HG03045 (cell line): ENCODE results near the gene PSMC3.

ENCODE experiments used
- ATAC-seq: cut with Tn5 transposase; IDR thresholded peaks from one replicate; pipeline ENCODE4 v1.9.1; 2021; ENCODE audit warnings: mild to moderate bottlenecking, moderate library complexity; ENCODE audit not compliant: unreplicated experiment

PSMC3 gene

DNA sequence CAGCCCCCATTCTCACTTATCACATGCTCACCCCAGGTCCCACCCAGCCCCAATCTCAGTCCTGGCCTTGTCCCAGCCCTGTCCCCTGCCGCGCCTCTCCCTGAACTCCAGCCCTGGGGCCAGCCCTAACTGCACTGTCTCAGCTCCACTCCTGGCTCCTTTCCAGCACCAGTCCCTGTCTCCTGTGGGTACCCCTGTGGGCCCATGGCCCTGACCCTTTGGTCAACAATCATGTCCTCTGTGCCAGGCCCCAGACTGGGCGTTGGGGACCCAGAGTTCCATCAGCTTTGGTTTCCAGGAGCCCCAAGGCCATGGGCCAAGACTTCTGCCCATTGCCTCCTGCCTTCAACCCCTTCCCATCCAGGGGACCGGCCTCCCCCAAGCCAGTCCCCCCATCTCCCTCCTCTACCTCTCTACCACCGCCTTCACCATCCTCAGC is 48.6 kb downstream of the PSMC3 start:
- ATAC-seq = peak; percentile 15

DNA sequence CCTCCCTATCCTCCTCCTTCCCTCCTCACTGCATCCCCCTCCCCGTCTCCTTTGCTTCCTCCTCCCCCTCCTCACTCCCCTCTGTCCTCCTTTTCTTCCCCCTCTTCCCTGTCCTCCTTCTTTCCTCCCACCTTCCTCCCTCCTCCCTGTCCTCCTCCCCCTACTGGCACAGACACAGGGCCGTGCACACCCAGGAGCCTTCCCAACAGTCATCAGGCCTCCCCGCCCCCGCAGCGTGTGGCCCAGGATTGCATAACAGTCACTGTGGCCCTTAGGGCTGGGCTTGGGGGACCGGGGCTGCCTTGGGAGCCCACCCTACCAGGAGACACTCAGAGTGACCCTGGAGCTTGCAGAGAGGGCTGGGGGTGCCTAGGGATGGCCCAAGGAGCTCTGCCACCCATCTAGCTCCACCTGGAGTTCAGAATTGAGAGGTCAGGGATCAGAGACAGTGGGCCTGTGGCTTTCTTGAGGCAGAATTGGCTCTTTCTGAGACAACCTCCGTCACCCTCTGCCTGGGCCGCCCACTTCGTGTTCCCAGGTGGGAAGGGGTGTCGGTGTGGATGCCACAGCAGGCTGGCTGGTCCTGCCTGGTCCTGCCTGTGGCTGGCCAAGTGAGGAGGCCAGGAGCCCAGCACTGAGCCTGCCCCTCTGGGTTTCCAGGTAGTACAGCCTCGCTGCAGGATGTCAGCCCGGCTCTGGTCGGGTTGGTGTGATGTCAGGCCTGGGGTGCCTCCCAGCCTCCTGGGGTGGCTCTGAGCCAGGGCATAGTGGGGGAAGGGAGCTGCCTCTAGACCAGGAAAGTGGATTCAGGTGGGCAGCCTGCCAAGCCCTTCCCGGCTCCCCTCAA is 49.5 kb downstream of the PSMC3 start:
- ATAC-seq = peak; percentile 25

DNA sequence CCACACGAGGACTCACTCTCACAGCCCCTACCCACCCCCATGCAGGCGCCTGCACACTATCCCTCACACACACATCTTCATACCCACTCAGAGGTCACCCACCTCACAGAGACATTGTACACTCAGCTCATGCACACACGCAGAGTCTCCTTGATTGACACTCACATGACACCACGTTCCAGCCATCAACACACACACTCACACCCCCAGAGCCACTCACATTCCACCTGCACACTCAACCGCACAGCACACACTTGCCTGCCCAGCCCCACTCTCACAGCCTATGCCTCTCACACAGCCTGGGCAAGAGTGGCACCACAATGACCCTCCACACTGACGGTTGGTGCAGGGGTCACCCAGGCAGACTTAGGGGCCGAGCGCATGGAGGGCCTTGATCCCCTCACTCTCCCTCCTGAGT is 50.1 kb downstream of the PSMC3 start:
- ATAC-seq = no peak

DNA sequence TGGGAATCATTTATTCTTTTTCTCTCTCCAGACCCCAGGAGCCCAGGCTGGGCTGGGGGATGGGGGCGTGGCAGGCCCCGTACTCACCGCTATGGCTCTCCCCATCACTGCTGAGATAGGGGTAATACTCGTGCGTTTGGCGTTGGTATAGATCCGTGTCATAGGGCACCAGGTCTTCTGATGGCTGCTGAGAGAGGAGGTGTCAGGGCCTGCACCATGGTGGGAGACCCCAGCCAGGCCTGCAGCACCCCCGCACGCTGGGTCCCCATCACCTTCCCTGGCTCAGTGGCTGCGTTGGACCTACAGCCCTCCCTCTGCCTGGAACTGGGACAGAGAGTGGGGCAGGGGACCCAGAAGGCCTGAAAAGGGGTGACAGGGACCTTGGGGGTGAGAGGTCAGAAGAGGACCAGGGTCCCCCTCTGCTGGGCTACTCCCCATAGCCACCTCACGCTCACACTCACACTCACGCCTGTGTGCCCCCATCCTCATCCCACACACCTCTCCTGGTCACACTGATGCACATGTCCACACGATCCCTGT is 50.6 kb downstream of the PSMC3 start:
- ATAC-seq = no peak

DNA sequence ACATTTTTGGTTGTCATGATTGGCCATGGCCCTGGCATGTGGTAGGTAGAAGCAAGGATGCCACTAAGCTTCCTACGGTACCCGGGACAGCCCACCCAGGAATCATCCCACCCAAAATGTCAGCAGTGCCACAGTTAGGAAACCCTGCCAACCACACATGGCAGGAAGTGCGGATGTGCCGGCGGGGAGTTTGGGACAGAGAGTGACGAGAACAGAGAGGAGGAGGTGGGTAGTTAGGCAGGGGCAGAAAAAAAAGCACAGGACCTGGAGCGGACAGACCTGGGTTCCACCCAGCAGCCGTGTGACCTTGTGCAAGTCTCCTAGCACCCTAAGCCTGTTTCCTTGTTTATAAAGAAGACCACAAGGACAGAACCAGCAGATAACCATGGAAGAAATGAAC is 51.2 kb downstream of the PSMC3 start:
- no peak for ATAC-seq

DNA sequence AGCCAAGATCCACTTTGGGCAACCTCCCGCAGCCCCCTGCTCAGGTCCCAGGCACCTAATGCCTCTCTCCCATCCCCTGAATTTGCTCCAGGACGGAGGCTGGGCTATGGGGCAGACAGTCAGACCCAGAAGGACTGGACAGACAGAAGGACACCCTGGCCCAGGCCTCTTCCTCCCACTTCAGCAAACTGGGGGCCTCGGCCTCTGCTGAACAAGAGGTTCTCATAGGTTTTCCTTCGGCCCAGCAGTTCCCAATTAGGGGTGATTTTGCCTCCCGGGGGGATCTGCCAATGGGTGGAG is 51.6 kb downstream of the PSMC3 start:
- ATAC-seq = no peak

DNA sequence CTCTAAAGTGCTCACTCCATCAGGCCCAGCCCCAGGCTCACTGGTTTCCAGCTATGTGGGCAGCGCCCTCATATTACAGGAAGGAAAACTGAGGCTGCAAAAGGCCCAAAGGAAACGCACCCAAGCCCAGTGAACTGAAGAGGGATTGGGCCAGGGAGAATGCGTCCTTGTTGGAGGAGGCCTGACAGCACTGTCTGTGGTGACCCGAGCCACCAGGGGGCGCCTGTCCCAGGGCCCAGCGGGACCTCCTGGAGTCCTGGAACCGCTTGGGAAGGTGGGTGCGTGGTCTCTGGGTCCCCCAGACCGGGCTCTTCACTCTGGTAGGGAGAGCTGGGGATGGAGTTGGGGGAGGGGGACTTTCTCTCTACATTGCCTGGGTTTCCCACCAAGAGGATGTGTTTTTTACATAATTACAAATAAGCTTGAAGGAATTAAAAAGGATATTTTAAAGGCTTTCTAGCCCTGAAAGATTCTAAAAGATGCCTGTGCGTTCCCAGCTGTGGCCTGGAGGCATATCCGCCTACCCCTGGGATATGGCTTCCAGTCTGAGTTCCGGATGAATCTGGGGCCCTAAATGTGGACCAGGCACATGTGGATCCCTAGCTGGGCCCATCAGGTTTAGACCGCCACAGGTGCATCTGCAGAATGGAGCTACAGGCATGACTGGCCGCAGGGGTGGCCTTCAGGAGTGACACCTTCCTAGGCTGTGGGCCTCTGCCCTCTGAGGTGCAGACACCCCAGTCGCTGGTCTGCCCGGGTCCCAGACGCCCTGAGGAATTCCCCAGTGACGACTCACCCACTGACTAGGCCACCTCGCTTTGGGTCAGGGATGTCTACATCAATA is 52.1 kb downstream of the PSMC3 start:
- ATAC-seq = no peak

DNA sequence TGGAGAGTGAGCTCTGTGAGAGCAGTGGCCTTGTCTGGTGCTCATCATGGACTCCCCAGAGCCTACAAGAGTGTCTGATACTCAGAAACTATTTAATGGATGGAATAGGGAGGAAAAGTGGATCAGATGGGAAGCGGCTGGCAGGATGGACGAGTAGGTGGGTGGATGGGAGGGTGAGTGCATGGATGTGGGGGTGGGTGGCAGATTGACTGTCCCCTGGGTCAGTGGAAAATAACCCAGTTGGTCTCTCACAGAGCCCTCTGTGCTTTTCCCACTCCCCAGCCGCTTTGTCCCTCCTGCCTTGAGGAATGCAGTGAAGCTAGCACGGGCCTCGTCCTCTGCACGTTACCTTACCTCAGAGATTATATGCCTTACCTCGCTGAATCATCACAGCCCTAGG is 53.8 kb downstream of the PSMC3 start:
- no peak for ATAC-seq

DNA sequence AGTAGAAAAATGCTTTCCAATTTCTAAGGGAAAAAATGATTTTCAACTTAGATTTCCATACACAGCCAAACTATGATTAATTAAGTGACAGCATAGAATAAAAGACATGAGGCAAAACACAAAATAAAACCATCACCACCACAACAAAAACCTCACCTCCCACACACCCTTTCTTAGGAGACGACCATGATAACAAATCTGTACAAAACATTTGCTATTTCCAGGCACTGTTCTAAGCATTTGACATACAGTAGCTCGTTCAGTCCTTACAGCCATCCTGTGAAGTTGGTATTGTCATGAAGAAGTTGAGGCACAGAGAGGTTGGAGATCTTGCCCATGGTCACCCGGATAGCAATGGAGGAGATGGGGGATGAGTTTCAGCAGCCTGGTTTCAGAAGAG is 56.6 kb downstream of the PSMC3 start:
- ATAC-seq = no peak
